NCI-H2081 (cell line): ENCODE data around the gene ZSCAN16.

Source experiments
- DNase-seq, 2 experiments: peaks; one replicate each; lab custom pipeline; 2025; lab: John Stamatoyannopoulos, UW

ZSCAN16 gene

GRCh38 chr6:28172006-28172405, 47.6 kb downstream of the ZSCAN16 start:
- DNase-seq, result no peak

- no peak for DNase-seq
Observed at GRCh38 chr6:28176373-28176772, 52.0 kb downstream of the ZSCAN16 start.
